ENCODE measurements around the gene SPPL2A.

DNA sequence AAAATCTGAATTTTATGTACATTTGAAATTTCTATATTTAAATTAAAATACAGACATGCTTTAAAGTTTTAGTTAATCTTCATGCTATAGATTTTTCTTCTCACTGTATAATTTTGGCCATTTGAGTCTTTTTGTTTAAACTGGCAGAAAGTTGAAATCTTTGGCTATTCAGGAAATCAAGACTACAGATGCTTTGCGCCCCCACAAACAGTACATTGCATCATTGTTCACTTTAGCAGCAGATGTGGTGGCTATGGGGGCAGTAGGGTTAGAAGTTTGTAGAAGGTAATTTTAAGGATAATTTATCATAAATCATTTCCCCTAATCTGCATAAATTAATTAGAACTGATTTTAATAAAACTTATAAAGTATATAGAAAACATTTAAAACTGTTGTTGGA, 20.9 kb downstream of the SPPL2A start:
- TF ChIP-seq, protein P1, sequence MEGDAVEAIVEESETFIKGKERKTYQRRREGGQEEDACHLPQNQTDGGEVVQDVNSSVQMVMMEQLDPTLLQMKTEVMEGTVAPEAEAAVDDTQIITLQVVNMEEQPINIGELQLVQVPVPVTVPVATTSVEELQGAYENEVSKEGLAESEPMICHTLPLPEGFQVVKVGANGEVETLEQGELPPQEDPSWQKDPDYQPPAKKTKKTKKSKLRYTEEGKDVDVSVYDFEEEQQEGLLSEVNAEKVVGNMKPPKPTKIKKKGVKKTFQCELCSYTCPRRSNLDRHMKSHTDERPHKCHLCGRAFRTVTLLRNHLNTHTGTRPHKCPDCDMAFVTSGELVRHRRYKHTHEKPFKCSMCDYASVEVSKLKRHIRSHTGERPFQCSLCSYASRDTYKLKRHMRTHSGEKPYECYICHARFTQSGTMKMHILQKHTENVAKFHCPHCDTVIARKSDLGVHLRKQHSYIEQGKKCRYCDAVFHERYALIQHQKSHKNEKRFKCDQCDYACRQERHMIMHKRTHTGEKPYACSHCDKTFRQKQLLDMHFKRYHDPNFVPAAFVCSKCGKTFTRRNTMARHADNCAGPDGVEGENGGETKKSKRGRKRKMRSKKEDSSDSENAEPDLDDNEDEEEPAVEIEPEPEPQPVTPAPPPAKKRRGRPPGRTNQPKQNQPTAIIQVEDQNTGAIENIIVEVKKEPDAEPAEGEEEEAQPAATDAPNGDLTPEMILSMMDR (IDR thresholded peaks at IDR 0.05), result no peak
- TF ChIP-seq POLR2AphosphoS5 (IDR thresholded peaks at IDR 0.05), result no peak
- TF ChIP-seq POLR2A (IDR thresholded peaks at IDR 0.05), result no peak
